Esophagus muscularis mucosa (tissue), 4 donors: Measurements from ENCODE around the gene CAPN10.

Experiments used
- CTCF ChIP-seq, 3 experiments: fragments of 200-600 bp in 2 of 3; fragments of 450-650 bp in 1 of 3; sonication (generic) in 2 of 3; IDR thresholded peaks; one replicate each; pipeline ENCODE4 v1.5.1; 2017 to 2019; ENCODE audit warnings: antibody characterized with exemption in 3 of 3, mild to moderate bottlenecking in 2 of 3, moderate library complexity in 1 of 3
- EP300 ChIP-seq: sonication (generic); formaldehyde crosslinking; IDR thresholded peaks from one replicate; pipeline ENCODE4 v1.6.1; 2017; ENCODE audit warnings: antibody characterized with exemption
- POLR2AphosphoS5 ChIP-seq, 2 donors: sonication (generic); formaldehyde crosslinking; IDR thresholded peaks; one replicate each; pipeline ENCODE4 v1.6.1; 2017; ENCODE audit warnings: antibody characterized with exemption in 2 of 2

GRCh38 chr2:240556553-240557100, 29.9 kb upstream of the CAPN10 start:
- TF ChIP-seq CTCF (IDR thresholded peaks at IDR 0.05) (peak in 1 of 3 experiments; percentile 32), POLR2AphosphoS5 (IDR thresholded peaks at IDR 0.05) (no peak), EP300 (no peak)
